HG02981 (cell line): ENCODE measurements around the gene CASZ1.

ENCODE experiments used
- ATAC-seq: cut with Tn5 transposase; IDR thresholded peaks from one replicate; pipeline ENCODE4 v1.9.1; 2021; ENCODE audit warnings: mild to moderate bottlenecking, moderate library complexity; ENCODE audit not compliant: unreplicated experiment

Gene CASZ1

GRCh38 chr1:10795276-10796021, 997 bp downstream of the CASZ1 start:
- ATAC-seq = no peak

- ATAC-seq = no peak
Observed at GRCh38 chr1:10794724-10795275, 1.6 kb downstream of the CASZ1 start.

GRCh38 chr1:10793129-10793651, 3.3 kb downstream of the CASZ1 start:
- no peak for ATAC-seq

GRCh38 chr1:10791105-10791951, 5.1 kb downstream of the CASZ1 start:
- ATAC-seq = no peak

GRCh38 chr1:10789803-10790702, 6.4 kb downstream of the CASZ1 start:
- ATAC-seq = no peak

GRCh38 chr1:10789047-10789791, 7.2 kb downstream of the CASZ1 start:
- ATAC-seq = no peak

- no peak for ATAC-seq
Observed at GRCh38 chr1:10788592-10789006, 7.8 kb downstream of the CASZ1 start.

GRCh38 chr1:10787286-10787685, 9.2 kb downstream of the CASZ1 start:
- no peak for ATAC-seq

GRCh38 chr1:10785728-10786638, 10.5 kb downstream of the CASZ1 start:
- ATAC-seq = no peak

- no peak for ATAC-seq
Observed at GRCh38 chr1:10784998-10785727, 11.3 kb downstream of the CASZ1 start.

GRCh38 chr1:10782491-10783244, 13.8 kb downstream of the CASZ1 start:
- no peak for ATAC-seq

- ATAC-seq = no peak
Observed at GRCh38 chr1:10781137-10781536, 15.3 kb downstream of the CASZ1 start.

- ATAC-seq = no peak
Observed at GRCh38 chr1:10779841-10780240, 16.6 kb downstream of the CASZ1 start.

- ATAC-seq = no peak
Observed at GRCh38 chr1:10779201-10779600, 17.2 kb downstream of the CASZ1 start.

GRCh38 chr1:10778640-10779039, 17.8 kb downstream of the CASZ1 start:
- no peak for ATAC-seq

GRCh38 chr1:10777749-10778574, 18.5 kb downstream of the CASZ1 start:
- no peak for ATAC-seq
